SJSA1 (cell line): Measurements from ENCODE around the gene COL4A2. TPM values are rescaled to one million over a fixed set of nuclear protein-coding genes. Genes with fewer than 3 reads are reported as not detected.

Source experiments
- DNase-seq, 2 experiments: peaks; one replicate each; pipeline ENCODE4 v3.0.0-alpha.2; 2015 to 2020; ENCODE audit warnings: low spot score in 2 of 2, low read depth in 1 of 2
- H3K27ac ChIP-seq: fragments of 250-450 bp; sonication (Bioruptor Pico); 2 replicates; pipeline ENCODE4 v1.5.1; 2020; ENCODE audit warnings: mild to moderate bottlenecking, moderate library complexity
- H3K27me3 ChIP-seq: fragments of 250-450 bp; sonication (Bioruptor Pico); replicated peaks from 2 replicates; pipeline ENCODE4 v1.5.1; 2020; ENCODE audit warnings: mild to moderate bottlenecking, moderate library complexity
- H3K36me3 ChIP-seq: fragments of 250-450 bp; sonication (Bioruptor Pico); 2 replicates; pipeline ENCODE4 v1.5.1; 2020; ENCODE audit warnings: mild to moderate bottlenecking
- H3K4me1 ChIP-seq: fragments of 250-450 bp; sonication (Bioruptor Pico); replicated peaks from 2 replicates; pipeline ENCODE4 v1.6.1; 2021; ENCODE audit warnings: mild to moderate bottlenecking
- H3K4me3 ChIP-seq: fragments of 250-450 bp; sonication (Bioruptor Pico); 2 replicates; pipeline ENCODE4 v1.5.1; 2020; ENCODE audit warnings: mild to moderate bottlenecking
- H3K9me3 ChIP-seq: fragments of 250-450 bp; sonication (Bioruptor Pico); replicated peaks from 2 replicates; pipeline ENCODE4 v1.5.1; 2020; ENCODE audit warnings: mild to moderate bottlenecking
- total RNA-seq: library from RNA; depleted of rRNA; stranded (reverse); fragments of >200 nt; shearing (Covaris generic); gene quantifications from 2 replicates; pipeline ENCODE4 v1.2.3, GENCODE V29; 2014

COL4A2 gene
- total RNA-seq, 1 experiment from 2014 or later = 741 TPM

- no peak overlapping the region for H3K4me3 ChIP-seq
- peak; percentile 92 to 95 for DNase-seq
Observed at GRCh38 chr13:110301606-110302553, 5.2 kb upstream of the COL4A2 start.

GRCh38 chr13:110302997-110303396 is 4.1 kb upstream of the COL4A2 start:
- Histone ChIP-seq H3K27ac (peak overlapping the region; percentile 68; the same call in 1 of the 2 replicates), H3K4me1 (peaks cover 71% of the 10 kb centered on the region), H3K36me3 (peaks cover 54% of the 10 kb centered on the region), H3K4me3 (no peak overlapping the region), H3K27me3 (no peaks in the 10 kb centered on the region), H3K9me3 (no peaks in the 10 kb centered on the region)
- DNase-seq = peak in 1 of 2 experiments; percentile 29

More at GRCh38 chr13:110301606-110302553, 5.2 kb upstream of the COL4A2 start:
- Histone ChIP-seq H3K4me1 (peaks cover 64% of the 10 kb centered on the region), H3K27me3 (no peaks in the 10 kb centered on the region), H3K9me3 (no peaks in the 10 kb centered on the region), H3K36me3 (peaks cover 42% of the 10 kb centered on the region), H3K27ac (peak overlapping the region; percentile 68)

- Histone ChIP-seq H3K9me3 (no peaks in the 10 kb centered on the region), H3K4me3 (no peak overlapping the region), H3K4me1 (peaks cover 75% of the 10 kb centered on the region), H3K27ac (no peak overlapping the region), H3K27me3 (no peaks in the 10 kb centered on the region), H3K36me3 (peaks cover 57% of the 10 kb centered on the region)
- DNase-seq = no peak
Observed at GRCh38 chr13:110303644-110304043, 3.4 kb upstream of the COL4A2 start.

- Histone ChIP-seq H3K27ac (no peak overlapping the region), H3K4me3 (no peak overlapping the region), H3K36me3 (peaks cover 60% of the 10 kb centered on the region), H3K9me3 (no peaks in the 10 kb centered on the region), H3K4me1 (peaks cover 81% of the 10 kb centered on the region), H3K27me3 (no peaks in the 10 kb centered on the region)
- peak in 1 of 2 experiments; percentile 47 for DNase-seq
Observed at GRCh38 chr13:110304256-110304655, 2.8 kb upstream of the COL4A2 start.

GRCh38 chr13:110305001-110305400 is 2.1 kb upstream of the COL4A2 start:
- Histone ChIP-seq H3K9me3 (no peaks in the 10 kb centered on the region), H3K4me1 (peaks cover 87% of the 10 kb centered on the region), H3K27me3 (no peaks in the 10 kb centered on the region), H3K4me3 (peak overlapping the region; percentile 93), H3K36me3 (peaks cover 65% of the 10 kb centered on the region), H3K27ac (0 out of 2 replicates have a peak overlapping the region, but pooled peaks have one; percentile 72)
- peak in 1 of 2 experiments; percentile 14 for DNase-seq

- Histone ChIP-seq H3K27me3 (no peaks in the 10 kb centered on the region), H3K4me3 (peak overlapping the region; percentile 93), H3K36me3 (peaks cover 71% of the 10 kb centered on the region), H3K27ac (0 out of 2 replicates have a peak overlapping the region, but pooled peaks have one; percentile 72), H3K4me1 (peaks cover 87% of the 10 kb centered on the region), H3K9me3 (no peaks in the 10 kb centered on the region)
- DNase-seq = peak in 1 of 2 experiments; percentile 12
Observed at GRCh38 chr13:110305544-110305943, 1.5 kb upstream of the COL4A2 start.

GRCh38 chr13:110305949-110306339 is 1.1 kb upstream of the COL4A2 start:
- Histone ChIP-seq H3K27ac (peak overlapping the region; percentile 72), H3K9me3 (no peaks in the 10 kb centered on the region), H3K27me3 (no peaks in the 10 kb centered on the region), H3K4me1 (peaks cover 87% of the 10 kb centered on the region), H3K36me3 (peaks cover 75% of the 10 kb centered on the region), H3K4me3 (peak overlapping the region; percentile 93)
- DNase-seq = peak; percentile 50 to 69

GRCh38 chr13:110306340-110306959 is 634 bp upstream of the COL4A2 start:
- H3K27me3 ChIP-seq = no peaks in the 10 kb centered on the region
- peak overlapping the region; percentile 72 for H3K27ac ChIP-seq
- H3K4me1 ChIP-seq = peaks cover 87% of the 10 kb centered on the region
- H3K9me3 ChIP-seq = no peaks in the 10 kb centered on the region
- peak overlapping the region; percentile 93 for H3K4me3 ChIP-seq
- H3K36me3 ChIP-seq = peaks cover 80% of the 10 kb centered on the region
- peak; percentile 64 to 75 for DNase-seq

GRCh38 chr13:110307767-110308655 is 927 bp downstream of the COL4A2 start:
- Histone ChIP-seq H3K4me1 (peaks cover 87% of the 10 kb centered on the region), H3K36me3 (peaks cover 76% of the 10 kb centered on the region), H3K27ac (peak overlapping the region; percentile 72), H3K9me3 (no peaks in the 10 kb centered on the region), H3K4me3 (peak overlapping the region; percentile 93), H3K27me3 (no peaks in the 10 kb centered on the region)
- DNase-seq = peak; percentile 85 to 86

GRCh38 chr13:110308656-110309359 is 1.7 kb downstream of the COL4A2 start:
- H3K27ac ChIP-seq = peak overlapping the region; percentile 72
- no peaks in the 10 kb centered on the region for H3K9me3 ChIP-seq
- H3K4me3 ChIP-seq = peak overlapping the region; percentile 93
- DNase-seq = peak in 1 of 2 experiments; percentile 49
- no peaks in the 10 kb centered on the region for H3K27me3 ChIP-seq
- H3K36me3 ChIP-seq = peaks cover 71% of the 10 kb centered on the region
- peaks cover 82% of the 10 kb centered on the region for H3K4me1 ChIP-seq

- Histone ChIP-seq H3K4me1 (peaks cover 74% of the 10 kb centered on the region), H3K36me3 (peaks cover 74% of the 10 kb centered on the region), H3K27ac (peak overlapping the region; percentile 12), H3K9me3 (no peaks in the 10 kb centered on the region), H3K27me3 (no peaks in the 10 kb centered on the region), H3K4me3 (no peak overlapping the region; the same call in 1 of the 2 replicates)
- peak; percentile 47 to 52 for DNase-seq
Observed at GRCh38 chr13:110309661-110310524, 2.8 kb downstream of the COL4A2 start.
